A549 (cell line): ENCODE measurements around the gene UBAP2. TPM values are rescaled to one million over a fixed set of nuclear protein-coding genes. Genes with fewer than 3 reads are reported as not detected.

Experiments used
- ATAC-seq, 2 experiments: fragments of 200-7000 bp in 1 of 2; fragments of >200 bp in 1 of 2; cut with Nextera tagmentation in 1 of 2; cut with Tn5 transposase in 1 of 2; 3 replicates each; pipeline versions ENCODE4 v1.8.0 to v1.9.1; 2018 to 2020; ENCODE audit warnings: mild to moderate bottlenecking in 1 of 2, moderate library complexity in 1 of 2
- CTCF ChIA-PET: fragments of 300-600 bp; sonication (Branson Sonifier 250); formaldehyde crosslinking; extraction: SDS; loops from one replicate; lab custom pipeline; 2021; ENCODE audit warnings: antibody characterized with exemption, inconsistent platforms; lab: Yijun Ruan, JAX
- POLR2A ChIA-PET: fragments of 350-600 bp; formaldehyde crosslinking; extraction: SDS; loops from one replicate; lab custom pipeline; 2021; ENCODE audit warnings: antibody characterized with exemption, inconsistent platforms; lab: Yijun Ruan, JAX
- DNase-seq, 2 experiments: peaks; one replicate each; pipeline versions ENCODE4 v3.0.0 to v3.0.0-alpha.2; 2011 to 2016; ENCODE audit warnings: low read depth in 1 of 2, low spot score in 1 of 2
- FAIRE-seq: peaks from 2 replicates; lab custom pipeline; 2011; peaks lifted over from hg19 to GRCh38; lab: Jason Lieb, UNC
- H3K27ac ChIP-seq, 2 experiments: fragments of >200 bp; sonication (Bioruptor Twin); formaldehyde crosslinking; 3 replicates each; pipeline ENCODE4 v1.5.1; 2016 to 2017
- H3K4me1 ChIP-seq: fragments of >200 bp; sonication (Bioruptor Twin); formaldehyde crosslinking; 3 replicates; pipeline ENCODE4 v1.6.1; 2016
- H3K4me2 ChIP-seq: fragments of >200 bp; sonication (Bioruptor Twin); formaldehyde crosslinking; 3 replicates; pipeline ENCODE4 v1.6.1; 2016
- H3K4me3 ChIP-seq: fragments of >200 bp; sonication (Bioruptor Twin); formaldehyde crosslinking; 3 replicates; pipeline ENCODE4 v1.5.1; 2016
- H3K9me3 ChIP-seq: fragments of >200 bp; sonication (Bioruptor Twin); formaldehyde crosslinking; 3 replicates; pipeline ENCODE4 v1.6.1; 2016
- ATOH8 ChIP-seq: fragments of 250-450 bp; sonication (Bioruptor Pico); IDR thresholded peaks from 2 replicates; pipeline ENCODE4 v1.5.0; 2020; ENCODE audit warnings: low read depth, mild to moderate bottlenecking, moderate library complexity
- CHD4 ChIP-seq: fragments of 200-600 bp; sonication (generic); IDR thresholded peaks from 2 replicates; pipeline ENCODE4 v1.6.1; 2016; ENCODE audit warnings: antibody characterized with exemption, mild to moderate bottlenecking, borderline replicate concordance
- EHF ChIP-seq: fragments of 250-450 bp; sonication (Bioruptor Pico); IDR thresholded peaks from 2 replicates; pipeline ENCODE4 v1.5.0; 2020; ENCODE audit warnings: mild to moderate bottlenecking
- EHMT2 ChIP-seq: fragments of 200-600 bp; sonication (generic); IDR thresholded peaks from 2 replicates; pipeline ENCODE4 v1.6.1; 2016; ENCODE audit warnings: antibody characterized with exemption, low read depth, mild to moderate bottlenecking, moderate library complexity
- ELK1 ChIP-seq: fragments of 150-350 bp; IDR thresholded peaks from 2 replicates; pipeline ENCODE4 v1.6.1; 2014; ENCODE audit warnings: low read depth, mild to moderate bottlenecking, low read length
- EP300 ChIP-seq, 2 experiments: fragments of >200 bp; sonication (Bioruptor Twin); formaldehyde crosslinking; IDR thresholded peaks; 2 replicates in 1 of 2; 3 replicates in 1 of 2; pipeline ENCODE4 v1.6.1; 2016 to 2017
- ESRRA ChIP-seq: fragments of 150-350 bp; IDR thresholded peaks from 2 replicates; pipeline ENCODE4 v1.6.1; 2014; ENCODE audit warnings: mild to moderate bottlenecking, low read length, borderline replicate concordance
- FOSB ChIP-seq: fragments of 250-450 bp; sonication (Bioruptor Pico); IDR thresholded peaks from 2 replicates; pipeline ENCODE4 v1.5.0; 2020; ENCODE audit warnings: mild to moderate bottlenecking, moderate library complexity
- FOSL2 ChIP-seq, 2 experiments: fragments of 450-650 bp in 1 of 2; fragments of >200 bp in 1 of 2; sonication (Bioruptor Twin) in 1 of 2; formaldehyde crosslinking; IDR thresholded peaks; 2 replicates each; pipeline versions ENCODE4 v1.5.0 to v1.6.1; 2016 to 2020; ENCODE audit warnings: mild to moderate bottlenecking in 1 of 2, moderate library complexity in 1 of 2
- HDAC2 ChIP-seq: fragments of 200-600 bp; sonication (generic); IDR thresholded peaks from 2 replicates; pipeline ENCODE4 v1.6.1; 2016
- JUN ChIP-seq, 2 experiments: fragments of >200 bp; sonication (Bioruptor Twin); formaldehyde crosslinking; IDR thresholded peaks; 2 replicates in 1 of 2; 3 replicates in 1 of 2; pipeline ENCODE4 v1.6.1; 2016 to 2017
- MAFK ChIP-seq: fragments of 450-650 bp; IDR thresholded peaks from 2 replicates; pipeline ENCODE4 v1.6.1; 2014; ENCODE audit not compliant: partially characterized antibody
- MAX ChIP-seq: IDR thresholded peaks from 2 replicates; pipeline ENCODE4 v1.6.1; 2012
- MAZ ChIP-seq: fragments of 150-350 bp; IDR thresholded peaks from 2 replicates; pipeline ENCODE4 v1.6.1; 2014; ENCODE audit warnings: antibody characterized with exemption, low read depth, low read length, borderline replicate concordance
- POLR2A ChIP-seq: IDR thresholded peaks from 2 replicates; pipeline ENCODE4 v1.6.1; 2012; ENCODE audit warnings: mild to moderate bottlenecking, low read length
- RAD21 ChIP-seq, 2 experiments: fragments of >200 bp in 1 of 2; sonication (Bioruptor Twin) in 1 of 2; formaldehyde crosslinking in 1 of 2; IDR thresholded peaks in 1 of 2; conservative IDR thresholded peaks in 1 of 2; 2 replicates in 1 of 2; 3 replicates in 1 of 2; pipeline ENCODE4 v1.6.1; 2012 to 2018; ENCODE audit warnings: inconsistent platforms in 1 of 2
- RFX5 ChIP-seq: fragments of 450-650 bp; IDR thresholded peaks from 2 replicates; pipeline ENCODE4 v1.7.1; 2014; ENCODE audit warnings: antibody characterized with exemption, mild to moderate bottlenecking, moderate library complexity
- RNF2 ChIP-seq: fragments of 200-600 bp; sonication (generic); IDR thresholded peaks from 2 replicates; pipeline ENCODE4 v1.6.1; 2016; ENCODE audit warnings: low read depth, mild to moderate bottlenecking, antibody characterized with exemption, moderate library complexity, borderline replicate concordance
- TP53 ChIP-seq: fragments of 250-450 bp; sonication (Bioruptor Pico); IDR thresholded peaks from 2 replicates; pipeline ENCODE4 v1.5.0; 2021; ENCODE audit warnings: mild to moderate bottlenecking, moderate library complexity
- ZC3H11A ChIP-seq: fragments of 450-650 bp; IDR thresholded peaks from 2 replicates; pipeline ENCODE4 v1.6.1; 2014; ENCODE audit warnings: antibody characterized with exemption, mild to moderate bottlenecking
- ZFP36 ChIP-seq: fragments of 450-650 bp; IDR thresholded peaks from 2 replicates; pipeline ENCODE4 v1.6.1; 2014; ENCODE audit warnings: borderline replicate concordance; ENCODE audit not compliant: partially characterized antibody
- ZNF302 ChIP-seq: fragments of 250-450 bp; sonication (Bioruptor Pico); IDR thresholded peaks from 2 replicates; pipeline ENCODE4 v1.9.0; 2021; ENCODE audit warnings: inconsistent platforms, mild to moderate bottlenecking, moderate library complexity
- WGBS: methylation state at CpG from one replicate; pipeline ENCODE4 v1.1.6; 2017; ENCODE audit errors: missing lambda C conversion rate; 5-methylcytosine and 5-hydroxymethylcytosine counted together
- polyA plus RNA-seq, 4 experiments: library from polyadenylated mRNA; depleted of rRNA in 3 of 4; stranded (reverse); fragments of >200 nt; fragmentation: RNase III in 1 of 4; extraction: RNeasy Plus Mini Kit Qiagen cat#74134 plus additional on column Dnase treatment in 1 of 4; gene quantifications; 2 replicates in 3 of 4; 3 replicates in 1 of 4; pipeline ENCODE4 v1.2.3, GENCODE V29; 2011 to 2017

The UBAP2 gene
- polyA plus RNA-seq, 2 of the 4 experiments (the other 2 are of a cell fraction): 25.0 to 29.5 TPM

- ATAC-seq (peak; percentile 12 to 22; a peak in 3 of 6 replicates), FAIRE-seq (no peak), DNase-seq (no peak)
- H3K27ac ChIP-seq: no peak overlapping the region
- no peak overlapping the region; the same call in 2 of the 3 replicates for H3K4me2 ChIP-seq
- 89% methylated on average over 3 of the region's 3 CpGs for WGBS
- H3K4me3 ChIP-seq: no peak overlapping the region
- ChIA-PET POLR2A (interaction anchor here (0.5 kb wide), 1 partner anchor 298 kb away, joined by 4 read pairs; no protein-coding TSS in a partner anchor), CTCF (interaction anchor here (0.6 kb wide), 1 partner anchor 144 kb away, joined by 3 read pairs; no protein-coding TSS in a partner anchor)
- H3K9me3 ChIP-seq: no peaks in the 10 kb centered on the region
- TF ChIP-seq MAFK (no peak), RNF2 (no peak), ELK1 (no peak), MAZ (no peak), MAX (no peak), JUN (IDR thresholded peaks at IDR 0.05) (no peak), ESRRA (no peak), RFX5 (no peak), EP300 (IDR thresholded peaks at IDR 0.05) (no peak), ATOH8 (CRISPR knock-in tag) (no peak), ZC3H11A (no peak), RAD21 (conservative IDR thresholded peaks at IDR 0.05 in 1 of 2, IDR thresholded peaks at IDR 0.05 in 1 of 2) (no peak), ZFP36 (no peak), FOSB (CRISPR knock-in tag) (no peak), POLR2A (no peak), TP53 (CRISPR knock-in tag) (no peak)
- peaks cover 9% of the 10 kb centered on the region; the same call in 2 of the 3 replicates for H3K4me1 ChIP-seq
These were observed 117.4 kb downstream of the UBAP2 start for GRCh38 chr9:33931326-33931725.

GRCh38 chr9:33927694-33928093 lies 121.0 kb downstream of the UBAP2 start:
- no peak for FAIRE-seq
- no peak for ATAC-seq
- Histone ChIP-seq H3K27ac (no peak overlapping the region), H3K4me1 (peaks cover 14% of the 10 kb centered on the region; the same call in 2 of the 3 replicates)
- POLR2A ChIA-PET: no interaction called here
- TF ChIP-seq TP53 (CRISPR knock-in tag): no peak
- no peak for TF ChIP-seq EHF
- no peak for TF ChIP-seq EHMT2
- no peak for TF ChIP-seq FOSL2 (IDR thresholded peaks at IDR 0.05)
- TF ChIP-seq FOSL2 (CRISPR knock-in tag; IDR thresholded peaks at IDR 0.05): no peak
- no peak for TF ChIP-seq CHD4
- no peak for TF ChIP-seq ZFP36
- TF ChIP-seq ELK1: no peak
- no peak for TF ChIP-seq ZNF302 (CRISPR knock-in tag)
- TF ChIP-seq HDAC2: no peak
- TF ChIP-seq, all 56 proteins: peak for 0
- WGBS: 94% methylated on average over 11 of the region's 15 CpGs
- CTCF ChIA-PET: interaction anchor here (1.0 to 2.7 kb wide), 4 partner anchors 8 to 325 kb away, joined by 3 to 11 read pairs (median 5); no protein-coding TSS in a partner anchor
- DNase-seq: no peak
- Histone ChIP-seq H3K4me3 (no peak overlapping the region), H3K9me3 (no peaks in the 10 kb centered on the region), H3K4me2 (no peak overlapping the region)
